Liver (tissue), 9 donors: ENCODE measurements around the gene ARPC5. TPM values are rescaled to one million over a fixed set of nuclear protein-coding genes. Genes with fewer than 3 reads are reported as not detected.

Experiments
- DNase-seq: peaks from one replicate; pipeline ENCODE4 v3.0.0-alpha.2; 2017; ENCODE audit warnings: low spot score
- H3K27ac ChIP-seq, 2 donors: one replicate each; pipeline ENCODE4 v1.7.0; 2013; ENCODE audit warnings: inconsistent platforms in 2 of 2, low read length in 2 of 2, control low read depth in 1 of 2, low read depth in 1 of 2, mild to moderate bottlenecking in 1 of 2
- H3K27me3 ChIP-seq, 4 donors: one replicate each; pipeline versions ENCODE4 v1.6.1 to v1.7.0; 2013; ENCODE audit warnings: low read length in 3 of 4, inconsistent platforms in 1 of 4, mild to moderate bottlenecking in 1 of 4, moderate library complexity in 1 of 4; ENCODE audit not compliant: control insufficient read depth in 4 of 4, insufficient read depth in 4 of 4
- H3K36me3 ChIP-seq, 4 donors: one replicate each; pipeline versions ENCODE4 v1.6.1 to v1.7.0; 2013; ENCODE audit warnings: low read length in 3 of 4, mild to moderate bottlenecking in 3 of 4, low read depth in 1 of 4, moderate library complexity in 1 of 4; ENCODE audit not compliant: control insufficient read depth in 4 of 4, insufficient read depth in 3 of 4
- H3K4me1 ChIP-seq, 4 donors: one replicate each; pipeline versions ENCODE4 v1.6.1 to v1.7.0; 2013; ENCODE audit warnings: low read length in 3 of 4, mild to moderate bottlenecking in 3 of 4, moderate library complexity in 1 of 4; ENCODE audit not compliant: control insufficient read depth in 4 of 4, insufficient read depth in 4 of 4
- H3K4me3 ChIP-seq, 3 donors: one replicate each; pipeline versions ENCODE4 v1.6.1 to v1.7.0; 2013; ENCODE audit warnings: low read length in 3 of 3, control low read depth in 1 of 3, low read depth in 1 of 3, mild to moderate bottlenecking in 1 of 3
- H3K9ac ChIP-seq, 2 donors: one replicate each; pipeline ENCODE4 v1.7.0; 2013; ENCODE audit warnings: low read length in 2 of 2, mild to moderate bottlenecking in 2 of 2, moderate library complexity in 2 of 2, control low read depth in 1 of 2, low read depth in 1 of 2
- H3K9me3 ChIP-seq, 4 donors: one replicate each; pipeline versions ENCODE4 v1.6.1 to v1.7.0; 2013; ENCODE audit warnings: low read length in 3 of 4; ENCODE audit not compliant: control insufficient read depth in 4 of 4
- CTCF ChIP-seq: fragments of 150-350 bp; IDR thresholded peaks from 2 replicates; pipeline ENCODE4 v1.5.1; 2017; ENCODE audit warnings: improper control_type of control experiment, low read depth, low read length; ENCODE audit not compliant: missing input control
- EGR1 ChIP-seq, 2 donors: IDR thresholded peaks; 2 replicates each; pipeline ENCODE4 v1.6.1; 2016 to 2018; ENCODE audit warnings: antibody characterized with exemption in 2 of 2, low read depth in 2 of 2
- FOXA1 ChIP-seq: IDR thresholded peaks from 2 replicates; pipeline ENCODE4 v1.6.1; 2016; ENCODE audit warnings: antibody characterized with exemption
- FOXA2 ChIP-seq: IDR thresholded peaks from 2 replicates; pipeline ENCODE4 v1.6.1; 2016; ENCODE audit warnings: antibody characterized with exemption
- GABPA ChIP-seq, 2 donors: IDR thresholded peaks in 1 of 2; conservative IDR thresholded peaks in 1 of 2; 2 replicates each; pipeline ENCODE4 v1.6.1; 2016; ENCODE audit warnings: antibody characterized with exemption in 2 of 2, mild to moderate bottlenecking in 1 of 2, moderate library complexity in 1 of 2
- HNF4A ChIP-seq, 2 donors: conservative IDR thresholded peaks; 2 replicates each; pipeline ENCODE4 v1.6.1; 2016; ENCODE audit warnings: antibody characterized with exemption in 2 of 2, mild to moderate bottlenecking in 2 of 2
- HNF4G ChIP-seq: IDR thresholded peaks from 2 replicates; pipeline ENCODE4 v1.6.1; 2016; ENCODE audit warnings: antibody characterized with exemption
- JUND ChIP-seq, 2 donors: IDR thresholded peaks; 2 replicates each; pipeline ENCODE4 v1.6.1; 2016; ENCODE audit warnings: antibody characterized with exemption in 2 of 2
- MAX ChIP-seq: IDR thresholded peaks from 2 replicates; pipeline ENCODE4 v1.6.1; 2016; ENCODE audit warnings: antibody characterized with exemption
- NR2F2 ChIP-seq: IDR thresholded peaks from 2 replicates; pipeline ENCODE4 v1.6.1; 2016; ENCODE audit warnings: antibody characterized with exemption
- RAD21 ChIP-seq, 2 donors: IDR thresholded peaks; 2 replicates each; pipeline ENCODE4 v1.6.1; 2016; ENCODE audit warnings: antibody characterized with exemption in 2 of 2, mild to moderate bottlenecking in 2 of 2
- RXRA ChIP-seq, 2 donors: IDR thresholded peaks; 2 replicates each; pipeline ENCODE4 v1.6.1; 2017 to 2018; ENCODE audit warnings: antibody characterized with exemption in 2 of 2, mild to moderate bottlenecking in 1 of 2
- SP1 ChIP-seq: IDR thresholded peaks from 2 replicates; pipeline ENCODE4 v1.6.1; 2018; ENCODE audit warnings: antibody characterized with exemption, mild to moderate bottlenecking
- TAF1 ChIP-seq: conservative IDR thresholded peaks from 2 replicates; pipeline ENCODE4 v1.6.1; 2016; ENCODE audit warnings: antibody characterized with exemption, mild to moderate bottlenecking
- YY1 ChIP-seq: IDR thresholded peaks from 2 replicates; pipeline ENCODE4 v1.6.1; 2016; ENCODE audit warnings: antibody characterized with exemption, mild to moderate bottlenecking
- ZBTB33 ChIP-seq: IDR thresholded peaks from 2 replicates; pipeline ENCODE4 v1.6.1; 2016; ENCODE audit warnings: antibody characterized with exemption
- WGBS: extraction: QIAGEN DNeasy Blood & Tissue Kit; methylation state at CpG from one replicate; pipeline ENCODE4 v1.1.7; 2013; 5-methylcytosine and 5-hydroxymethylcytosine counted together
- polyA plus RNA-seq, 2 donors: library from polyadenylated mRNA; stranded (reverse) in 1 of 2; unstranded in 1 of 2; fragments of 200-250 nt in 1 of 2; fragments of >200 nt in 1 of 2; fragmentation: Nextera tagmentation in 1 of 2; extraction: Ambion mirVana in 1 of 2; gene quantifications; one replicate each; pipeline versions ENCODE4 v1.2.1 to v1.2.3, GENCODE V29; 2013 to 2015
- total RNA-seq, 2 donors: library from RNA; depleted of rRNA; stranded (reverse); fragments of >200 nt; gene quantifications; one replicate each; pipeline ENCODE4 v1.2.3, GENCODE V29; 2014
- TF ChIP-seq, protein P1 (sequence below): IDR thresholded peaks from 2 replicates; pipeline ENCODE4 v1.6.1; 2016; ENCODE audit warnings: antibody characterized with exemption
- TF ChIP-seq, protein P2 (sequence below): IDR thresholded peaks from 2 replicates; pipeline ENCODE4 v1.6.1; 2016; ENCODE audit warnings: antibody characterized with exemption, mild to moderate bottlenecking
- donor health status: healthy.
- donor health status: healthy.
- donor health status: healthy.
- donor health status: healthy.
- donor health status: healthy.

Gene ARPC5
- total and polyA plus RNA-seq, 4 donors, result 34.9 to 67.0 (median 54.3) TPM

- peak overlapping the region; percentile 58 to 79 for H3K9ac ChIP-seq
- H3K27me3 ChIP-seq, result no peaks in the 10 kb centered on the region
- WGBS, result under 1% methylated on average over 42 of the region's 42 CpGs
- DNase-seq, result peak; percentile 54
- TF ChIP-seq YY1 (no peak), RXRA (IDR thresholded peaks at IDR 0.05) (no peak), HNF4G (no peak), CTCF (no peak), TAF1 (no peak), JUND (IDR thresholded peaks at IDR 0.05) (no peak), RAD21 (IDR thresholded peaks at IDR 0.05) (no peak), EGR1 (IDR thresholded peaks at IDR 0.05; ENCODE audit: low read depth in 2 of 2) (no peak), FOXA2 (no peak), MAX (no peak), NR2F2 (no peak), HNF4A (conservative IDR thresholded peaks at IDR 0.05) (no peak), SP1 (no peak), FOXA1 (no peak), GABPA (IDR thresholded peaks at IDR 0.05 in 1 of 2, conservative IDR thresholded peaks at IDR 0.05 in 1 of 2) (no peak), ZBTB33 (no peak)
- TF ChIP-seq, protein P1, sequence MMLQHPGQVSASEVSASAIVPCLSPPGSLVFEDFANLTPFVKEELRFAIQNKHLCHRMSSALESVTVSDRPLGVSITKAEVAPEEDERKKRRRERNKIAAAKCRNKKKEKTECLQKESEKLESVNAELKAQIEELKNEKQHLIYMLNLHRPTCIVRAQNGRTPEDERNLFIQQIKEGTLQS, result no peak
- TF ChIP-seq, protein P2, sequence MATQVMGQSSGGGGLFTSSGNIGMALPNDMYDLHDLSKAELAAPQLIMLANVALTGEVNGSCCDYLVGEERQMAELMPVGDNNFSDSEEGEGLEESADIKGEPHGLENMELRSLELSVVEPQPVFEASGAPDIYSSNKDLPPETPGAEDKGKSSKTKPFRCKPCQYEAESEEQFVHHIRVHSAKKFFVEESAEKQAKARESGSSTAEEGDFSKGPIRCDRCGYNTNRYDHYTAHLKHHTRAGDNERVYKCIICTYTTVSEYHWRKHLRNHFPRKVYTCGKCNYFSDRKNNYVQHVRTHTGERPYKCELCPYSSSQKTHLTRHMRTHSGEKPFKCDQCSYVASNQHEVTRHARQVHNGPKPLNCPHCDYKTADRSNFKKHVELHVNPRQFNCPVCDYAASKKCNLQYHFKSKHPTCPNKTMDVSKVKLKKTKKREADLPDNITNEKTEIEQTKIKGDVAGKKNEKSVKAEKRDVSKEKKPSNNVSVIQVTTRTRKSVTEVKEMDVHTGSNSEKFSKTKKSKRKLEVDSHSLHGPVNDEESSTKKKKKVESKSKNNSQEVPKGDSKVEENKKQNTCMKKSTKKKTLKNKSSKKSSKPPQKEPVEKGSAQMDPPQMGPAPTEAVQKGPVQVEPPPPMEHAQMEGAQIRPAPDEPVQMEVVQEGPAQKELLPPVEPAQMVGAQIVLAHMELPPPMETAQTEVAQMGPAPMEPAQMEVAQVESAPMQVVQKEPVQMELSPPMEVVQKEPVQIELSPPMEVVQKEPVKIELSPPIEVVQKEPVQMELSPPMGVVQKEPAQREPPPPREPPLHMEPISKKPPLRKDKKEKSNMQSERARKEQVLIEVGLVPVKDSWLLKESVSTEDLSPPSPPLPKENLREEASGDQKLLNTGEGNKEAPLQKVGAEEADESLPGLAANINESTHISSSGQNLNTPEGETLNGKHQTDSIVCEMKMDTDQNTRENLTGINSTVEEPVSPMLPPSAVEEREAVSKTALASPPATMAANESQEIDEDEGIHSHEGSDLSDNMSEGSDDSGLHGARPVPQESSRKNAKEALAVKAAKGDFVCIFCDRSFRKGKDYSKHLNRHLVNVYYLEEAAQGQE, result no peak
- peaks cover 0 to 7% (median 0%) of the 10 kb centered on the region in 4 donors for H3K36me3 ChIP-seq
- peak overlapping the region; percentile 85 to 90 for H3K27ac ChIP-seq
- peaks cover 6 to 41% (median 33%) of the 10 kb centered on the region in 4 donors for H3K4me1 ChIP-seq
- no peaks in the 10 kb centered on the region for H3K9me3 ChIP-seq
- peak overlapping the region; percentile 95 to 98 (median 97) for H3K4me3 ChIP-seq
Observed at GRCh38 chr1:183635099-183635605, 431 bp downstream of the ARPC5 start.
